ENCODE measurements around the gene ACTA2. TPM values are rescaled to one million over a fixed set of nuclear protein-coding genes. Genes with fewer than 3 reads are reported as not detected.

Gene ACTA2
- total RNA-seq, 2 donors from 2014 or later = not detected

GRCh38 chr10:88961266-88961665, 8.7 kb upstream of the ACTA2 start:
- H3K27me3 Mint-ChIP-seq (ENCODE audit: insufficient read depth) = no peaks in the 10 kb centered on the region
- no peak for DNase-seq
- no peaks in the 10 kb centered on the region for H3K9me3 Mint-ChIP-seq
- H3K4me3 ChIP-seq (ENCODE audit: low read length) = no peak overlapping the region
- no peak overlapping the region for H3K9ac ChIP-seq (ENCODE audit: extremely low read depth, low read length, poor library complexity, severe bottlenecking)
- H3K4me1 ChIP-seq (ENCODE audit: control insufficient read depth, insufficient read depth, low read length) = peaks cover 7% of the 10 kb centered on the region
- no peaks in the 10 kb centered on the region for H3K36me3 Mint-ChIP-seq (ENCODE audit: low read depth)
- H3K27ac ChIP-seq (ENCODE audit: low read depth, low read length) = no peak overlapping the region
- H3K27me3 ChIP-seq (ENCODE audit: control insufficient read depth, insufficient read depth, low read length, poor library complexity, severe bottlenecking) = no peaks in the 10 kb centered on the region
- H3K27ac Mint-ChIP-seq = no peak overlapping the region
- no peak for TF ChIP-seq CTCF (conservative IDR thresholded peaks at IDR 0.05)
- H3K36me3 ChIP-seq (ENCODE audit: control insufficient read depth, insufficient read depth, low read length) = no peaks in the 10 kb centered on the region
- H3K9me3 ChIP-seq (ENCODE audit: control insufficient read depth, low read length) = no peaks in the 10 kb centered on the region
- H3K4me3 Mint-ChIP-seq = no peak overlapping the region
- H3K4me1 Mint-ChIP-seq = peaks cover 13% of the 10 kb centered on the region

DNA sequence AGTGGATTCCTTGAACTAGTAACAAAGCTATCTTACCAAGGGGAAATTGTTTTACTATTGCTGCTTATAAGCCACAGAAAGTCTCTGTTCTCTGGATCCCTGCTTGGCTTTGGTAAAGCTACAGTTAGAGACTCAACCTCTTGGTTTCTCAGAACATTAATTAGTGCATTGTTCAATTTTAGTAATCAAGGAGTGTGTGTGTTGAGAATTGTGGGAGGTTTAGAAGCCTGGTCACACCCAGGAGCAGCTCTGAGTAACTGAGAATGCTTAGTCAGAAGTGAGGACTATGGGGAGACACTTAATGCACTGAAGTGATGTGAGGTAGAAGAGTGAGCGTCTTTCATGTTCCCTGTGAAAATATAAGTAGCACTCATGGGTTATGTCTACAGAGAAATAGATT, 8.2 kb upstream of the ACTA2 start:
- no peaks in the 10 kb centered on the region for H3K27me3 ChIP-seq (ENCODE audit: control insufficient read depth, insufficient read depth, low read length, poor library complexity, severe bottlenecking)
- no peak overlapping the region for H3K9ac ChIP-seq (ENCODE audit: extremely low read depth, low read length, poor library complexity, severe bottlenecking)
- H3K36me3 ChIP-seq (ENCODE audit: control insufficient read depth, insufficient read depth, low read length) = no peaks in the 10 kb centered on the region
- no peaks in the 10 kb centered on the region for H3K9me3 ChIP-seq (ENCODE audit: control insufficient read depth, low read length)
- peaks cover 7% of the 10 kb centered on the region for H3K4me1 ChIP-seq (ENCODE audit: control insufficient read depth, insufficient read depth, low read length)
- no peak for TF ChIP-seq CTCF (conservative IDR thresholded peaks at IDR 0.05)
- no peaks in the 10 kb centered on the region for H3K9me3 Mint-ChIP-seq
- no peak overlapping the region for H3K4me3 Mint-ChIP-seq
- WGBS, 2 experiments (ENCODE audit: insufficient coverage in 1 of 2, insufficient read length in 1 of 2) = no CpG with 5 or more reads among the region's 1 CpG
- no peak for DNase-seq
- H3K4me3 ChIP-seq (ENCODE audit: low read length) = no peak overlapping the region
- H3K36me3 Mint-ChIP-seq (ENCODE audit: low read depth) = no peaks in the 10 kb centered on the region
- no peak overlapping the region for H3K27ac Mint-ChIP-seq
- no peaks in the 10 kb centered on the region for H3K27me3 Mint-ChIP-seq (ENCODE audit: insufficient read depth)
- peaks cover 13% of the 10 kb centered on the region for H3K4me1 Mint-ChIP-seq
- no peak overlapping the region for H3K27ac ChIP-seq (ENCODE audit: low read depth, low read length)

DNA sequence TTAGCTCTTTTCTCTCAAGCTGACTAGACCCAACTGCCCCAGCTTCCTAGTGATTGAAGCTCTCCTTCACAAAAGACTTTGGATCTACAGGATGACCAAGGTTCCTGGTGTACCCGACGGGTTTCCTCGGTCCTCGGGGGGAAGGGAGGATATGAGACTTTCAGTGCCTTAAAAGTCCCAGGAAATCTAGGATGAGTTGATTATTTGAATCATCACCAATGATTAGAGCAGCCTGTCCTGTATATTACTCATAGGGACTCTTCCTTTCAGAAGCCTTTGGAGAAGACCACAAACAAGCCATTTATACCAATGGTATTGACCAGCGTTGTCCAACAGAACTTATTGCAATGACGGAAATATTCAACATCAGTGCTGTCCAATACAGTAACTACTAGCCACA, 6.1 kb upstream of the ACTA2 start:
- Histone ChIP-seq H3K4me3 (ENCODE audit: low read length) (no peak overlapping the region), H3K9me3 (ENCODE audit: control insufficient read depth, low read length) (no peaks in the 10 kb centered on the region), H3K36me3 (ENCODE audit: control insufficient read depth, insufficient read depth, low read length) (no peaks in the 10 kb centered on the region), H3K27ac (ENCODE audit: low read depth, low read length) (no peak overlapping the region), H3K9ac (ENCODE audit: extremely low read depth, low read length, poor library complexity, severe bottlenecking) (no peak overlapping the region), H3K4me1 (ENCODE audit: control insufficient read depth, insufficient read depth, low read length) (peaks cover 7% of the 10 kb centered on the region), H3K27me3 (ENCODE audit: control insufficient read depth, insufficient read depth, low read length, poor library complexity, severe bottlenecking) (no peaks in the 10 kb centered on the region)
- Mint-ChIP-seq H3K27ac (no peak overlapping the region), H3K4me3 (no peak overlapping the region), H3K36me3 (ENCODE audit: low read depth) (no peaks in the 10 kb centered on the region), H3K9me3 (no peaks in the 10 kb centered on the region), H3K27me3 (ENCODE audit: insufficient read depth) (no peaks in the 10 kb centered on the region), H3K4me1 (peaks cover 13% of the 10 kb centered on the region)
- WGBS, 2 experiments (ENCODE audit: insufficient coverage in 1 of 2, insufficient read length in 1 of 2) = 87 to 93% methylated on average over 3 to 6 of the region's 6 CpGs
- no peak for DNase-seq
- no peak for TF ChIP-seq CTCF (conservative IDR thresholded peaks at IDR 0.05)

Measured in endodermal cell (in vitro differentiated cells).